Central memory CD8-positive, alpha-beta T cell (primary cell): Measurements from ENCODE around the gene ITPRIP.
A peak's percentile ranks its signal among the peaks of the same experiment; 100 is the strongest.

Experiments used
- ATAC-seq: fragments of 150-1000 bp; cut with Tn5 transposase; replicated peaks from 2 replicates; pipeline ENCODE4 v1.10.0; 2022; ENCODE audit warnings: mild to moderate bottlenecking, moderate FRiP score, moderate number of reproducible peaks; ENCODE audit not compliant: poor library complexity, severe bottlenecking; ENCODE audit errors: extremely low read depth
- DNase-seq, 2 donors: peaks; one replicate each; pipeline ENCODE4 v3.0.0; 2021; ENCODE audit warnings: low spot score in 2 of 2
- H3K27ac Mint-ChIP-seq: one replicate; pipeline ENCODE4 v1.8.0; 2022; ENCODE audit warnings: low read depth, mild to moderate bottlenecking, moderate library complexity, mixed read lengths
- H3K27me3 Mint-ChIP-seq: one replicate; pipeline ENCODE4 v1.8.0; 2022; ENCODE audit warnings: mixed read lengths
- H3K36me3 Mint-ChIP-seq: one replicate; pipeline ENCODE4 v1.8.0; 2022; ENCODE audit warnings: mild to moderate bottlenecking, moderate library complexity, mixed read lengths; ENCODE audit not compliant: insufficient read depth
- H3K4me1 Mint-ChIP-seq: one replicate; pipeline ENCODE4 v1.8.0; 2022; ENCODE audit warnings: mixed read lengths
- H3K4me3 Mint-ChIP-seq: one replicate; pipeline ENCODE4 v1.8.0; 2022; ENCODE audit warnings: mild to moderate bottlenecking, moderate library complexity, mixed read lengths
- H3K9me3 Mint-ChIP-seq: one replicate; pipeline ENCODE4 v1.8.0; 2022; ENCODE audit warnings: mixed read lengths

Gene ITPRIP

GRCh38 chr10:104337985-104338735 lies at the start of gene ITPRIP:
Gene ITPRIP (minus strand): TSS chr10:104338465. CDS start chr10:104316051, 22,414 bp downstream.
- no peaks in the 10 kb centered on the region for H3K9me3 Mint-ChIP-seq
- peak within 1 kb of the TSS; percentile 90 for H3K4me3 Mint-ChIP-seq
- peak within 1 kb of the TSS; percentile 95 for H3K27ac Mint-ChIP-seq
- H3K4me1 Mint-ChIP-seq, result peaks cover 34% of the 10 kb centered on the region
- H3K27me3 Mint-ChIP-seq, result no peaks in the 10 kb centered on the region
- ATAC-seq (peak; percentile 82), DNase-seq (peak; percentile 57 to 66)
- H3K36me3 Mint-ChIP-seq, result peaks cover 24% of the 10 kb centered on the region

GRCh38 chr10:104387130-104387888 lies 49.0 kb upstream of the ITPRIP start:
- no peaks in the 10 kb centered on the region for H3K9me3 Mint-ChIP-seq
- no peak for DNase-seq
- peaks cover 24% of the 10 kb centered on the region for H3K4me1 Mint-ChIP-seq
- peaks cover 30% of the 10 kb centered on the region for H3K27me3 Mint-ChIP-seq
- H3K27ac Mint-ChIP-seq, result no peak overlapping the region
- no peak for ATAC-seq
- H3K4me3 Mint-ChIP-seq, result no peak overlapping the region
- no peaks in the 10 kb centered on the region for H3K36me3 Mint-ChIP-seq

GRCh38 chr10:104380336-104380735 lies 42.1 kb upstream of the ITPRIP start:
- ATAC-seq, result no peak
- Mint-ChIP-seq H3K9me3 (no peaks in the 10 kb centered on the region), H3K4me3 (no peak overlapping the region), H3K27me3 (peaks cover 61% of the 10 kb centered on the region), H3K4me1 (peaks cover 5% of the 10 kb centered on the region), H3K36me3 (no peaks in the 10 kb centered on the region), H3K27ac (no peak overlapping the region)
- no peak for DNase-seq

- no peak overlapping the region for H3K27ac Mint-ChIP-seq
- peaks cover 66% of the 10 kb centered on the region for H3K27me3 Mint-ChIP-seq
- H3K36me3 Mint-ChIP-seq, result no peaks in the 10 kb centered on the region
- H3K4me3 Mint-ChIP-seq, result no peak overlapping the region
- H3K4me1 Mint-ChIP-seq, result no peaks in the 10 kb centered on the region
- no peak for DNase-seq
- no peak for ATAC-seq
- H3K9me3 Mint-ChIP-seq, result no peaks in the 10 kb centered on the region
Measured at GRCh38 chr10:104376784-104377300, 38.6 kb upstream of the ITPRIP start.

GRCh38 chr10:104374591-104374990 lies 36.3 kb upstream of the ITPRIP start:
- no peaks in the 10 kb centered on the region for H3K4me1 Mint-ChIP-seq
- H3K36me3 Mint-ChIP-seq, result no peaks in the 10 kb centered on the region
- DNase-seq (no peak), ATAC-seq (no peak)
- H3K4me3 Mint-ChIP-seq, result no peak overlapping the region
- peaks cover 74% of the 10 kb centered on the region for H3K27me3 Mint-ChIP-seq
- H3K9me3 Mint-ChIP-seq, result no peaks in the 10 kb centered on the region
- H3K27ac Mint-ChIP-seq, result no peak overlapping the region

GRCh38 chr10:104371753-104372152 lies 33.5 kb upstream of the ITPRIP start:
- Mint-ChIP-seq H3K9me3 (no peaks in the 10 kb centered on the region), H3K27me3 (peaks cover 78% of the 10 kb centered on the region), H3K27ac (no peak overlapping the region), H3K4me1 (no peaks in the 10 kb centered on the region), H3K36me3 (no peaks in the 10 kb centered on the region), H3K4me3 (no peak overlapping the region)
- ATAC-seq (no peak), DNase-seq (no peak)

- no peak for DNase-seq
- no peaks in the 10 kb centered on the region for H3K9me3 Mint-ChIP-seq
- no peak for ATAC-seq
- peaks cover 78% of the 10 kb centered on the region for H3K27me3 Mint-ChIP-seq
- no peak overlapping the region for H3K27ac Mint-ChIP-seq
- no peaks in the 10 kb centered on the region for H3K36me3 Mint-ChIP-seq
- no peak overlapping the region for H3K4me3 Mint-ChIP-seq
- H3K4me1 Mint-ChIP-seq, result no peaks in the 10 kb centered on the region
Measured at GRCh38 chr10:104368381-104368780, 30.1 kb upstream of the ITPRIP start.

GRCh38 chr10:104367904-104368303 lies 29.6 kb upstream of the ITPRIP start:
- Mint-ChIP-seq H3K9me3 (no peaks in the 10 kb centered on the region), H3K27ac (no peak overlapping the region), H3K4me1 (no peaks in the 10 kb centered on the region), H3K27me3 (peaks cover 78% of the 10 kb centered on the region), H3K4me3 (no peak overlapping the region), H3K36me3 (no peaks in the 10 kb centered on the region)
- no peak for DNase-seq
- no peak for ATAC-seq

- Mint-ChIP-seq H3K4me3 (no peak overlapping the region), H3K4me1 (no peaks in the 10 kb centered on the region), H3K9me3 (no peaks in the 10 kb centered on the region), H3K36me3 (no peaks in the 10 kb centered on the region), H3K27ac (no peak overlapping the region), H3K27me3 (peaks cover 20% of the 10 kb centered on the region)
- DNase-seq (no peak), ATAC-seq (no peak)
Measured at GRCh38 chr10:104359811-104360210, 21.5 kb upstream of the ITPRIP start.

GRCh38 chr10:104353325-104354048 lies 15.2 kb upstream of the ITPRIP start, which contains the start of gene CFAP58:
Gene CFAP58 (plus strand): TSS chr10:104353833. CDS start chr10:104353898, 65 bp downstream.
- H3K27me3 Mint-ChIP-seq, result no peaks in the 10 kb centered on the region
- peaks cover 18% of the 10 kb centered on the region for H3K4me1 Mint-ChIP-seq
- H3K4me3 Mint-ChIP-seq, result no peak within 1 kb of the TSS
- H3K27ac Mint-ChIP-seq, result no peak within 1 kb of the TSS
- ATAC-seq (peak; percentile 70), DNase-seq (peak; percentile 82 to 83)
- H3K9me3 Mint-ChIP-seq, result no peaks in the 10 kb centered on the region
- peaks cover 3% of the 10 kb centered on the region for H3K36me3 Mint-ChIP-seq

GRCh38 chr10:104351919-104352318 lies 13.7 kb upstream of the ITPRIP start:
- no peak overlapping the region for H3K4me3 Mint-ChIP-seq

GRCh38 chr10:104351061-104351702 lies 12.9 kb upstream of the ITPRIP start:
- H3K9me3 Mint-ChIP-seq, result no peaks in the 10 kb centered on the region
- H3K4me3 Mint-ChIP-seq, result no peak overlapping the region
- peaks cover 5% of the 10 kb centered on the region for H3K36me3 Mint-ChIP-seq
- DNase-seq (no peak), ATAC-seq (no peak)
- no peak overlapping the region for H3K27ac Mint-ChIP-seq
- H3K4me1 Mint-ChIP-seq, result peaks cover 19% of the 10 kb centered on the region
- no peaks in the 10 kb centered on the region for H3K27me3 Mint-ChIP-seq

More at GRCh38 chr10:104351919-104352318, 13.7 kb upstream of the ITPRIP start:
- Mint-ChIP-seq H3K9me3 (no peaks in the 10 kb centered on the region), H3K27me3 (no peaks in the 10 kb centered on the region), H3K36me3 (peaks cover 3% of the 10 kb centered on the region), H3K4me1 (peaks cover 18% of the 10 kb centered on the region), H3K27ac (no peak overlapping the region)
- DNase-seq, result no peak
- ATAC-seq, result no peak
